ENCODE results near the gene CFAP161. TPM values are rescaled to one million over a fixed set of nuclear protein-coding genes. Genes with fewer than 3 reads are reported as not detected.

Gene CFAP161
- total RNA-seq, 4 donors from 2014 or later: 6.6 TPM; not detected in 3

DNA sequence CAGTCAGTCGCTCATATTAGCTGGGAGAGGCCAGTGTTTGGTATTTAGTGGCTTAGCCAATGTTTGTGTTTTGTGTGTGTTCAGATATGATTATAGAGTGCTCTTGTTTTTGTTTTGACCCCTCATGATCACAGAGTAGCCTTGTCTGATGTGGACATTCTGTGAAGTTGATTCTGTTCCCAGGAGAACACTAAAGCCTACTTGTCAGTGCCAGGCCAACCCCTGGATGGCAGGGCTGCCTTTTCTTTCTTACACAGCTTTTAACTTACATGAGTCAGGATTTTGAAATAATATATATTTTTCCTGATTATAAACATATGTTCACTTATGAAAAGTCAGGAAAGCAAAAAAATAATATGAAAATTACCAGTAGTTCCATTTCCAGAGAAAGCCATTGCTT lies 11.9 kb downstream of the CFAP161 start:
- TF ChIP-seq, protein P1, sequence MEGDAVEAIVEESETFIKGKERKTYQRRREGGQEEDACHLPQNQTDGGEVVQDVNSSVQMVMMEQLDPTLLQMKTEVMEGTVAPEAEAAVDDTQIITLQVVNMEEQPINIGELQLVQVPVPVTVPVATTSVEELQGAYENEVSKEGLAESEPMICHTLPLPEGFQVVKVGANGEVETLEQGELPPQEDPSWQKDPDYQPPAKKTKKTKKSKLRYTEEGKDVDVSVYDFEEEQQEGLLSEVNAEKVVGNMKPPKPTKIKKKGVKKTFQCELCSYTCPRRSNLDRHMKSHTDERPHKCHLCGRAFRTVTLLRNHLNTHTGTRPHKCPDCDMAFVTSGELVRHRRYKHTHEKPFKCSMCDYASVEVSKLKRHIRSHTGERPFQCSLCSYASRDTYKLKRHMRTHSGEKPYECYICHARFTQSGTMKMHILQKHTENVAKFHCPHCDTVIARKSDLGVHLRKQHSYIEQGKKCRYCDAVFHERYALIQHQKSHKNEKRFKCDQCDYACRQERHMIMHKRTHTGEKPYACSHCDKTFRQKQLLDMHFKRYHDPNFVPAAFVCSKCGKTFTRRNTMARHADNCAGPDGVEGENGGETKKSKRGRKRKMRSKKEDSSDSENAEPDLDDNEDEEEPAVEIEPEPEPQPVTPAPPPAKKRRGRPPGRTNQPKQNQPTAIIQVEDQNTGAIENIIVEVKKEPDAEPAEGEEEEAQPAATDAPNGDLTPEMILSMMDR (IDR thresholded peaks at IDR 0.05): no peak
- no peak for TF ChIP-seq POLR2A (IDR thresholded peaks at IDR 0.05)
- H3K27ac ChIP-seq: no peak overlapping the region
- no peaks in the 10 kb centered on the region for H3K9me3 ChIP-seq
- H3K4me3 ChIP-seq: no peak overlapping the region
- H3K4me1 ChIP-seq: no peaks in the 10 kb centered on the region
- no peaks in the 10 kb centered on the region for H3K27me3 ChIP-seq
- H3K36me3 ChIP-seq: no peaks in the 10 kb centered on the region
- DNase-seq: no peak

DNA sequence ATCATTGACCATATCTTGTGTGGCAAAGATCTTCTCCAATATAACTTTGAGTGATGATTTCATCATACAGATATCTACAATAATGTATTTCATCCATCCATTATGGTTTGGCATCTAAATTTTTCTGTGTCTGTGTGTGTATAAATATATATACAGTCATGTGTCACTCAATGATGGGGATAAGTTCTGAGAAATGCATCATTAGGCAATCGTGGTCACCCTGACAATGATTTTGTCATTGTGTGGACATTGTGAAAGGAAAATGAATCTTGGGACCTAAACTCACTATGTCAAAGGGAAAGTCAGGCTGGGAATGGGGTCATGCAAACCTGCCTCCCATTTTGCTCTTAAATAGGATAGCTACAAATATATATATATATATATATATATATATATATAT lies 12.4 kb downstream of the CFAP161 start:
- TF ChIP-seq, protein P1 (IDR thresholded peaks at IDR 0.05): no peak
- TF ChIP-seq POLR2A (IDR thresholded peaks at IDR 0.05): no peak
- no peaks in the 10 kb centered on the region for H3K27me3 ChIP-seq
- no peak overlapping the region for H3K27ac ChIP-seq
- no peaks in the 10 kb centered on the region for H3K9me3 ChIP-seq
- H3K36me3 ChIP-seq: no peaks in the 10 kb centered on the region
- no peak for DNase-seq
- H3K4me3 ChIP-seq: no peak overlapping the region
- no peaks in the 10 kb centered on the region for H3K4me1 ChIP-seq

DNA sequence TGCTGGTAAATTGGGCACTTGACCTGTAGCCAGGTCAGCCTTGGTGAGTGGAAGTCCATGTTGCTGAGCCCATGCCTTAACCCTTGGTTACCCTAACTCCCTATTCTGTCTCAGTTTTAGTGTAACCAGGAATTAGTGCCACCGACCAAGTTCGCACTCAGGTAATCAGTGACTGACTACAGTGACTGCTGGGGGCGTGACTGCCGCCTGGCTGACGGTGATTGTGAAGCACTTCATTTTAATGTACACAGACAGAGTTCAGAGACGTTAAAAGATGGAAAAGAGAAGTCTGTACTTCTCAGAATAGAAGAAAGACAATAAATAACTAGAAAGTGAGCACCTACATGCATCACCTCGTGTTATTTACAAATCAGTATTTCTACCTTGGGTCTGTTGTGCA lies 17.3 kb downstream of the CFAP161 start:
- Histone ChIP-seq H3K9me3 (no peaks in the 10 kb centered on the region), H3K4me3 (no peak overlapping the region), H3K36me3 (no peaks in the 10 kb centered on the region), H3K27me3 (no peaks in the 10 kb centered on the region), H3K27ac (no peak overlapping the region), H3K4me1 (no peaks in the 10 kb centered on the region)
- no peak for DNase-seq
- TF ChIP-seq POLR2A (IDR thresholded peaks at IDR 0.05): no peak
- TF ChIP-seq, protein P1 (IDR thresholded peaks at IDR 0.05): no peak

DNA sequence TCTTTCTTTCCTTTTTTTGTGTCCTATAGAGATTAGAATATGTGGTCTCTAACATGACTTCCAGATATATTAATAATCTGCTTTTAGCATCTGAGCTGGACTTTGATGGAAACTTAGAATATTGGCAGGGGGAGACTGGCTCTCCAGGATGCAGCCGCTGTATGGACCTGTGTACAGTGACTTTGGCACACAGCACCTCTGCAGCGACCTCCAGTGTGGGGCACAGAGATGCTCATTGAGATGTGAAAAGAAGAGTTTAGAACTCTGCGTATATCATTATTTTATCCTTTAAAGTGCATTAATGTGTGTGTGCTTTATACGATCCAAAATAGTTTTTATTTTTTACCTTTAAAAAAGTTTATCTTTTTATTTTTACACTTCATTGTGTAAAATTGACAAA lies 18.3 kb downstream of the CFAP161 start:
- H3K4me3 ChIP-seq: no peak overlapping the region
- DNase-seq: no peak
- TF ChIP-seq, protein P1 (IDR thresholded peaks at IDR 0.05): no peak
- no peak for TF ChIP-seq POLR2A (IDR thresholded peaks at IDR 0.05)
- no peaks in the 10 kb centered on the region for H3K4me1 ChIP-seq
- H3K27ac ChIP-seq: no peak overlapping the region
- no peaks in the 10 kb centered on the region for H3K27me3 ChIP-seq
- no peaks in the 10 kb centered on the region for H3K36me3 ChIP-seq
- no peaks in the 10 kb centered on the region for H3K9me3 ChIP-seq

DNA sequence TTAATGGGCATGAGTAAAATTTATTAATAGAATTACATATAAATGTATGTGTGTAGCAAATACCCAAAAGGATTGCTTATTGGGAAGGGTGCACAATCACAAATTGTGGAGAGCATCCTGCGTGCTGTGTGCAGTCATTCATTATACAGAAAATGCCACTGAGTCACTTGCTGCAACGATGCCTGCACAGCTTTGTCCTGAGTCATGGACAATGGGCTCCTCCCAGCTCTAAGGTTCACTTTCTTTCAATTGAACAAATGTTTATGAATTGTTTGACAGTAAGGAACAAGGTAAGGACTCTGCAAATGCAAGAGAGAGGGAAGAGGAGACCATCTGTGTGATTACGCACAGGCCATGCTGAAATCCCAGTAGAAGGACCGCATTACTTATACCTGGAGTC lies 18.7 kb downstream of the CFAP161 start:
- Histone ChIP-seq H3K36me3 (no peaks in the 10 kb centered on the region), H3K27ac (no peak overlapping the region), H3K27me3 (no peaks in the 10 kb centered on the region), H3K9me3 (no peaks in the 10 kb centered on the region), H3K4me3 (no peak overlapping the region), H3K4me1 (no peaks in the 10 kb centered on the region)
- TF ChIP-seq, protein P1 (IDR thresholded peaks at IDR 0.05): no peak
- no peak for TF ChIP-seq POLR2A (IDR thresholded peaks at IDR 0.05)
- DNase-seq: no peak

All from Peyer's patch (tissue), 4 donors.